ENCODE results near the gene THBS2.

GRCh38 chr6:169243186-169243585 is 10.5 kb downstream of the THBS2 start:
- TF ChIP-seq CTCF (IDR thresholded peaks at IDR 0.05) (no peak), POLR2A (IDR thresholded peaks at IDR 0.05) (no peak)
